Epithelial cell of esophagus (primary cell): ENCODE measurements around the gene PRKG1.

ENCODE experiments used
- DNase-seq: peaks from one replicate; pipeline ENCODE4 v3.0.0; 2010; ENCODE audit warnings: low read depth
- H3K4me3 ChIP-seq: 2 replicates; pipeline ENCODE4 v1.5.1; 2011; ENCODE audit warnings: mild to moderate bottlenecking, low read length, control low read depth
- CTCF ChIP-seq: IDR thresholded peaks from 2 replicates; pipeline ENCODE4 v1.5.1; 2011; ENCODE audit warnings: low read depth, mild to moderate bottlenecking, low read length, control low read depth, inconsistent platforms; ENCODE audit not compliant: insufficient read depth; ENCODE audit errors: missing control alignments

The PRKG1 gene

DNA sequence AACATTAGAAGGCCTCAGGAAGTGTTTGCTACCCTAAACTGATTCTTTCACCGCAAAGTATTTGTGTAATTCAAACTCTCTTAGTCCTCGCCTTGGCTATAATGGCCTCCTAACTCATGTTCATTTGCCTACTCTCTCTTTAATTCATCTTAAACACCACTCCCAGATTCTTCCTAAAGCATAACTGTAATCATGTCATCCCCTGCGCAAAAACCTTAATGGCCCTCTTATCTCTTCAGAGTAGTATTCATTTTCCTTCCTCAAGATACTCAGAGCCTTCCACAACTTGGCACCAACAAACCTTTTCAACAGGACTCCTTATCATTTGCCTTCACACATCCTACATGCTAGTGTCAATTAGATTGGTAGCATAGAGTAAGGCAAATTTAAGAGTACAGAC, 582.2 kb downstream of the PRKG1 start:
- no peak for TF ChIP-seq CTCF
- no peak for DNase-seq
- H3K4me3 ChIP-seq, result no peak overlapping the region

GRCh38 chr10:51658000-51658399, 583.7 kb downstream of the PRKG1 start:
- no peak for TF ChIP-seq CTCF
- no peak overlapping the region for H3K4me3 ChIP-seq
- DNase-seq, result no peak

- no peak for DNase-seq
- TF ChIP-seq CTCF, result no peak
- no peak overlapping the region for H3K4me3 ChIP-seq
These were observed 585.1 kb downstream of the PRKG1 start for GRCh38 chr10:51659344-51659743.

DNA sequence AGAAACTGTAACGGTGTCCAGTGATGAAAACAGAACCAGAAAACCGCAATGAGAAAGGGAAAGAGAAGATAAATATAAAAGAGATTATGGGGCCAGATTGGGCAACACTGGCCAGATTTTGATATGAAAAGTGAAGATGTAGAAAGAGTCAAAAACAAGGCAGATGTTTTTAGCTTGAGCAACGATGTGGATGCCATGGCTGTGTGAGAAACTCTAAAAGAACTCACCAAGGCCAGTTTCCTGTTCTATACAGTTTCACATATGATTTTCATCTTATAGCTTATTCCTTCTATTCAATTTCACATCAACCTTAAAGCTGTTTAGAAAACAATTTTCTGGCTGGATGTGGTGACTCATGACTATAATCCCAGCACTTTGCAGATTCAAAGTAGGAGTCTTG, 588.8 kb downstream of the PRKG1 start:
- H3K4me3 ChIP-seq, result no peak overlapping the region
- TF ChIP-seq CTCF, result no peak
- DNase-seq, result no peak

DNA sequence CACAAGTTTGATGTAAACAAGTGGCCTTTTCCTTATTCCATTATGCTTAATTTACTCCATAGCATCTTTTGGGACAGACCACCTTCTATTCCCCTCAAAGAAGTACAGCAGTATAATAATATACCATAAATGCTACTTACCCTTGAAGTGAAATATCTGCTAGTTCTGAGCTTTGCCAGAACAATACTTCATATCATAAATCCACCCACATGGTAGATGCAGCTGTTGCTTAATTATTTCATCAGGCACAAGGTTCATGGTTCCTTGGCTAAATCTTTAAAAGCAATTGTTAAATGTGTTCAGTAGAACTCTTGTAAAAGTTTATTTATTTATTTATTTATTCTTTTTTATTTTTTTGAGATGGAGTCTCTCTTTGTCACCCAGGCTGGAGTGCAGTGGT, 592.2 kb downstream of the PRKG1 start:
- no peak for DNase-seq
- no peak for TF ChIP-seq CTCF

GRCh38 chr10:51667678-51668335, 593.5 kb downstream of the PRKG1 start:
- DNase-seq, result no peak
- no peak overlapping the region for H3K4me3 ChIP-seq
- no peak for TF ChIP-seq CTCF

More for the DNA sequence above, 592.2 kb downstream of the PRKG1 start:
- H3K4me3 ChIP-seq, result no peak overlapping the region

DNA sequence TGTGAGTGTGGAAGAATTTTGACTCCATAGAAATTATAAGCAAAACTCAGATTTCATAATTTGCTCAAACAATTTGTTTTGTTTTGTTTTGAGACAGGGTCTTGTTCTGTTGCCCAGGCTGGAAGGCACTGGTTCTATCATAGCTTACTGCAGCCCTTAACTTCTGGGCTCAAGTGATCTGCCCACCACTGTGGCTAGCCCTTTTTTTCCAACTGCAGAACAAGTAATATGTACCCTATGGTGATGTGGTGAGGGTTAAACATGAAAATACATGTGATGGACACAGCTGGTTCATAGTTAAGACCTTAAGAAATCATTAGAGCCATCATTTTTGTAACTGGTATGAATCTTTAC, 594.0 kb downstream of the PRKG1 start:
- no peak overlapping the region for H3K4me3 ChIP-seq
- no peak for TF ChIP-seq CTCF

More for the DNA sequence above, 594.0 kb downstream of the PRKG1 start:
- DNase-seq, result no peak
